Gastrocnemius medialis (tissue), 4 donors: ENCODE data around the gene SCGB2A2. TPM values are rescaled to one million over a fixed set of nuclear protein-coding genes. Genes with fewer than 3 reads are reported as not detected.

Experiments used
- ATAC-seq, 2 donors: fragments of 150-250 bp; one replicate each; pipeline ENCODE4 v1.9.1; 2016
- DNase-seq, 2 donors: peaks; one replicate each; pipeline ENCODE4 v3.0.0-alpha.2; 2019
- H3K27ac ChIP-seq, 4 donors: fragments of 200-600 bp; sonication (generic); 1 replicate in 1 of 4; 2 replicates in 3 of 4; pipeline ENCODE4 v1.5.1; 2016 to 2018; ENCODE audit warnings: mild to moderate bottlenecking in 2 of 4, moderate library complexity in 1 of 4
- H3K27me3 ChIP-seq, 3 donors: fragments of 200-600 bp; sonication (generic) in 2 of 3; 1 replicate in 1 of 3; 2 replicates in 2 of 3; pipeline versions ENCODE4 v1.5.1 to v1.6.0; 2016 to 2019; ENCODE audit warnings: mild to moderate bottlenecking in 1 of 3, moderate library complexity in 1 of 3
- H3K36me3 ChIP-seq, 2 donors: fragments of 200-600 bp; sonication (generic) in 1 of 2; one replicate each; pipeline ENCODE4 v1.5.1; 2017 to 2018
- H3K4me1 ChIP-seq, 2 donors: fragments of 200-600 bp; sonication (generic) in 1 of 2; one replicate each; pipeline ENCODE4 v1.5.1; 2016 to 2017; ENCODE audit warnings: mild to moderate bottlenecking in 2 of 2
- H3K4me3 ChIP-seq, 4 donors: fragments of 200-600 bp; sonication (generic) in 3 of 4; 1 replicate in 1 of 4; 2 replicates in 3 of 4; pipeline ENCODE4 v1.5.1; 2016 to 2019; ENCODE audit warnings: mild to moderate bottlenecking in 2 of 4
- H3K9me3 ChIP-seq, 3 donors: fragments of 200-600 bp; sonication (generic) in 2 of 3; 1 replicate in 1 of 3; 2 replicates in 2 of 3; pipeline ENCODE4 v1.5.1; 2016 to 2019
- POLR2A ChIP-seq, 2 donors: fragments of 450-650 bp; IDR thresholded peaks; one replicate each; pipeline ENCODE4 v1.6.1; 2017; ENCODE audit warnings: antibody characterized with exemption in 2 of 2, mild to moderate bottlenecking in 2 of 2, moderate library complexity in 2 of 2
- in situ Hi-C, 4 donors: fragments of 200-750 bp; cut with MboI; loops; one replicate each; pipeline versions ENCODE4 v1.15.0 to v1.8.0; 2017; ENCODE audit warnings: low sequenced_read_pairs in 4 of 4
- intact Hi-C: fragments of 100-400 bp; cut with DNase I; formaldehyde crosslinking; loops from one replicate; pipeline ENCODE4 v1.15.1; 2023; ENCODE audit warnings: low total_unique reads
- total RNA-seq, 4 donors: library from RNA; depleted of rRNA; stranded (reverse); fragments of >200 nt; gene quantifications; one replicate each; pipeline versions ENCODE4 v1.1.0 to v1.2.3, GENCODE V29; 2016
- TF ChIP-seq, protein P1 (sequence below), 5 experiments: fragments of 450-650 bp in 3 of 5; fragments of 200-600 bp in 2 of 5; sonication (generic) in 2 of 5; IDR thresholded peaks in 4 of 5; conservative IDR thresholded peaks in 1 of 5; 1 replicate in 4 of 5; 2 replicates in 1 of 5; pipeline ENCODE4 v1.5.1; 2016 to 2019; ENCODE audit warnings: antibody characterized with exemption in 5 of 5, mild to moderate bottlenecking in 3 of 5, moderate library complexity in 3 of 5

The SCGB2A2 gene
- total RNA-seq, 4 donors from 2014 or later: not detected

DNA sequence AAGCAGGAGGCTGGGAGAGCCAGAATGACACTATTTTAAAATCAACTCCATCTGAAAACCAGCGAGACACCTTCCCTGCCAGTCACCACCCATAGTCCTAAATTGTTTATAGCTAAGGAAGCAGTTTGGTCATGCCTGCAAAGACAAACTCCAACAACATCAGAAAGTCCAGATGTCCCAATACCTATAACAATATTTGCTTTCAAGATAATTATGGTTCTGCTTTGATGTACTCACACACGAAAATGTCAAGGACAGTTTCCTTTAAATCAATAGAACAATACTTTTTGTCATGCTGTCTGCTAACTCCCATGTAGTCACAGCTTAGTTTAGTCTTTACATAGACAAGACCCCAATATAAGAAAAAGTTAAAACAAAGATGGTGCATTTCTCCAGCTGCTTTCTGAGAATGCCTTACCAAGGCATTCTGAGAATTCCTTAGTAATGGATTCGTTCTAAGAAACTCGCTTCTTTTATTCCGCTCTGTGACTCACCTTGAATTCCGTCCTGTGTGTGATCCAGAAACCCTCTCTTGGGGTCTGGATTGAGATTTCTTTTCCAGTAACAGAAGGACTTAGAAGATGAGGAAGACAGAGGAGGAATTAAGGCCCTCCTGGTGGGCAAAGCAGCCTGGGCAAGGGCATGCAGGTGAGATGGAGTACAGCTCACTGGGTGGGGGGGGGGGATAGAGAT lies 9.6 kb upstream of the SCGB2A2 start:
- no peak for DNase-seq
- Histone ChIP-seq H3K27me3 (no peaks in the 10 kb centered on the region), H3K9me3 (peaks cover 0 to 4% (median 0%) of the 10 kb centered on the region in 3 donors), H3K4me3 (no peak overlapping the region), H3K36me3 (no peaks in the 10 kb centered on the region), H3K27ac (no peak overlapping the region), H3K4me1 (no peaks in the 10 kb centered on the region)
- ATAC-seq: no peak
- intact Hi-C loops (no loop called here), in situ Hi-C loops (no loop called here)
- TF ChIP-seq POLR2A (IDR thresholded peaks at IDR 0.05): no peak
- TF ChIP-seq, protein P1, sequence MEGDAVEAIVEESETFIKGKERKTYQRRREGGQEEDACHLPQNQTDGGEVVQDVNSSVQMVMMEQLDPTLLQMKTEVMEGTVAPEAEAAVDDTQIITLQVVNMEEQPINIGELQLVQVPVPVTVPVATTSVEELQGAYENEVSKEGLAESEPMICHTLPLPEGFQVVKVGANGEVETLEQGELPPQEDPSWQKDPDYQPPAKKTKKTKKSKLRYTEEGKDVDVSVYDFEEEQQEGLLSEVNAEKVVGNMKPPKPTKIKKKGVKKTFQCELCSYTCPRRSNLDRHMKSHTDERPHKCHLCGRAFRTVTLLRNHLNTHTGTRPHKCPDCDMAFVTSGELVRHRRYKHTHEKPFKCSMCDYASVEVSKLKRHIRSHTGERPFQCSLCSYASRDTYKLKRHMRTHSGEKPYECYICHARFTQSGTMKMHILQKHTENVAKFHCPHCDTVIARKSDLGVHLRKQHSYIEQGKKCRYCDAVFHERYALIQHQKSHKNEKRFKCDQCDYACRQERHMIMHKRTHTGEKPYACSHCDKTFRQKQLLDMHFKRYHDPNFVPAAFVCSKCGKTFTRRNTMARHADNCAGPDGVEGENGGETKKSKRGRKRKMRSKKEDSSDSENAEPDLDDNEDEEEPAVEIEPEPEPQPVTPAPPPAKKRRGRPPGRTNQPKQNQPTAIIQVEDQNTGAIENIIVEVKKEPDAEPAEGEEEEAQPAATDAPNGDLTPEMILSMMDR (IDR thresholded peaks at IDR 0.05 in 4 of 5, conservative IDR thresholded peaks at IDR 0.05 in 1 of 5): no peak

DNA sequence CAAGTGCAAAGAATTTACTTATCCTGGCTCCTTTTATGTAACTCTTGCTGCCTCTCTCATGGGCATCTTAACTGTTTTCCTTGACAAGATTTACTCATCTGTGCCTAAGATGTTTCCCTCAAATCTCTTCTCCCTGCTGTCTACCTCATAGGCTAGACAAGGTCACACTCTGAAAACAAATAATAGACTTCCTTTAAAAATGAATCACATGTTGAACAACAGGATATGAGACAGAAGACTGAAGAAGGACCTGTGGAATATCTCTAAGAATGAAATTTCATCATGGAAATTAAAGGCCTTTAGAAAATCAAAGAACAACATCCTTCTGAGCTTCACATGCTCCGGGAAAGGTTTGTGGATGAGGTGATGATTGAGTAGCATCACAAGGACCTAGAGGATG lies 6.0 kb upstream of the SCGB2A2 start:
- DNase-seq (no peak), ATAC-seq (no peak)
- in situ Hi-C loops (no loop called here), intact Hi-C loops (no loop called here)
- TF ChIP-seq, protein P1 (IDR thresholded peaks at IDR 0.05 in 4 of 5, conservative IDR thresholded peaks at IDR 0.05 in 1 of 5): no peak
- no peak for TF ChIP-seq POLR2A (IDR thresholded peaks at IDR 0.05)
- peaks cover 0 to 4% (median 0%) of the 10 kb centered on the region in 3 donors for H3K9me3 ChIP-seq
- no peaks in the 10 kb centered on the region for H3K27me3 ChIP-seq
- H3K36me3 ChIP-seq: no peaks in the 10 kb centered on the region
- no peaks in the 10 kb centered on the region for H3K4me1 ChIP-seq
- H3K27ac ChIP-seq: no peak overlapping the region
- no peak overlapping the region for H3K4me3 ChIP-seq

DNA sequence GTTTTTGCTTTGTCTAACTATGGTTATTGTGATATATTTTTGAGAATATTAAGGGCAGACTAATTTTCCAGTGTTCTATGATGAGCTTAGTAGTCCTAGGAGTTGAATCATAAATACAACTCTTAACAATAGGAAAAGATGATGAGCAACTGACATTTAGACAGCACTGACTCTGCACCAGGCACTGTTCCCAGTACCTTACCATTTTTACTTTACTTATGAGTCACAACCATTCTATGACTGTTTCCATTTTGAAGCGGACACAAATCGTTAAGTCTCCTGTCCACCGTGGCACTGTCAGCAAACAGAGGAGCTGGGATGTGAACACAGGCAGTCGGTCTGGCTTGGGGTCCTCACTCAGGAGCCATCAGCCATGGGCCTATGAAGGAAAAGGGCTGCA lies 3.4 kb upstream of the SCGB2A2 start:
- Histone ChIP-seq H3K4me1 (no peaks in the 10 kb centered on the region), H3K27me3 (no peaks in the 10 kb centered on the region), H3K36me3 (no peaks in the 10 kb centered on the region), H3K9me3 (peaks cover 0 to 4% (median 0%) of the 10 kb centered on the region in 3 donors), H3K4me3 (no peak overlapping the region), H3K27ac (peak overlapping the region in 1 of 4 donors; percentile 43)
- TF ChIP-seq POLR2A (IDR thresholded peaks at IDR 0.05): no peak
- TF ChIP-seq, protein P1 (IDR thresholded peaks at IDR 0.05 in 4 of 5, conservative IDR thresholded peaks at IDR 0.05 in 1 of 5): no peak
- in situ Hi-C loops: no loop called here
- intact Hi-C loops: loop anchor here (5.0 kb wide), 1 partner anchor 49 kb away; no protein-coding TSS in a partner anchor
- peak; percentile 50 to 79 for ATAC-seq
- DNase-seq: peak in 1 of 2 donors; percentile 25

DNA sequence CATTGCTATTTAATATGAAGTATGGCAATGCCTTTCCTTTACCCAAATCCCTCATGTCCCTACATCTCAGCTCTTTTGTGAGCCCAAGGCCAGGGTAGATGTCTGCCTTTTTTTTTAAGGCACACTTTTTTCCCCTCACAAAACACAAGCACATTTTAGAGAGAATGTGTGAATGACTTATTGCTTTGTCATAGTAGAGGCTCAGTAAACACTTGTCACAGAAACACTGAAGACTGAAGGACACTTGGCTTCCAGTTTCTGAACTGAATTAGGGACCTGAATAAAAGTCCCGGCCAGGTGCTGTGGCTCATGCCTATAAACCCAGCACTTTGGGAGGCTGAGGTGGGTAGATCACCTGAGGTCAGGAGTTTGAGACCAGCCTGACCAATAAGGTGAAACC lies 2.9 kb upstream of the SCGB2A2 start:
- H3K4me1 ChIP-seq: no peaks in the 10 kb centered on the region
- H3K9me3 ChIP-seq: peaks cover 0 to 4% (median 0%) of the 10 kb centered on the region in 3 donors
- peak overlapping the region in 1 of 4 donors; percentile 43 for H3K27ac ChIP-seq
- no peak overlapping the region for H3K4me3 ChIP-seq
- ATAC-seq (no peak), DNase-seq (no peak)
- intact Hi-C loops (loop anchor here (5.0 kb wide), 1 partner anchor 50 kb away; no protein-coding TSS in a partner anchor), in situ Hi-C loops (no loop called here)
- TF ChIP-seq POLR2A (IDR thresholded peaks at IDR 0.05): no peak
- TF ChIP-seq, protein P1 (IDR thresholded peaks at IDR 0.05 in 4 of 5, conservative IDR thresholded peaks at IDR 0.05 in 1 of 5): no peak
- no peaks in the 10 kb centered on the region for H3K27me3 ChIP-seq
- no peaks in the 10 kb centered on the region for H3K36me3 ChIP-seq
